ENCODE measurements around the gene NELFCD.

DNA sequence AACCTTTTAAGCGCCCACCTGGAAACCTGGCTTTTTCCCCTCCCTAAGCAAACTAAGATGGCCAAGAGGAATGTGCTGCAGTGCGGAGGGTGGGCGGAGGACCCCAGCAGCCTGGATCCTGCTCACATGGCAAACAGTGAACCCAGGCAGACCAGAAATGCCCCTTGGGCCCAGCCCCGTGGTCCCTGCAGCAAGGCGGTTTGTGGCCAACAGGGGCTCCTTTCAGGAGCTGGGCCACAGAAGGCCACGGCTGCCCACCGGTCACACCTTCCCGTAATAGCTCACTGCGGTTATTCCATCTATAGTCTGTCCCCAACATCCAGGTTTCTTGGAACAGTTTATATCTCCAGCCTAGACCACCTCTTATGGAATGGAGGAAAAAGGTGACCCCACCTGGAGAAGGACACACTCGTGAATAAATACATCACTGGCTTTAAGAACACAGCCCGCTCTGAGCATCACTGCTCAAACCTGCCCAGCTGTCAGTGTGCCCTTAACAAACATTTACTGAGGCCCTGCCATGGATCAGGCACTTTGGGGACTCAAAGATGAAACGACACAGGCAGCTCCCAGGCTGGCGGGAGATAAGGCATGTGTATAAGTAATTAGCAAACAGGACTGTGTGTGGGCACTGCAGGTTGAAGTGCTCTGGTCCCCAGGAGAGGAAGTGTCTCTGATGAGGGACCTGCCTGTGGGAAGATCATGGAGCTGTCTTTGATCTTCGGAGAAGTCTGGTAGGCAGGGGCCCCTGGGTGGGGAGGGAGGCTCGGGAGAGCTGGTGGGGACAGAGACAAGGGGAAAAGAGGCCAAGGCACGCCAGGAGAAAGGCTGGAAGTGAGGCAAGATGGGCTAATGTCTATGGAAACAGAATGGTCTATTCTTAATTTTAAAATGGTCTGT is 35.0 kb downstream of the NELFCD start:
- TF ChIP-seq, protein P1, sequence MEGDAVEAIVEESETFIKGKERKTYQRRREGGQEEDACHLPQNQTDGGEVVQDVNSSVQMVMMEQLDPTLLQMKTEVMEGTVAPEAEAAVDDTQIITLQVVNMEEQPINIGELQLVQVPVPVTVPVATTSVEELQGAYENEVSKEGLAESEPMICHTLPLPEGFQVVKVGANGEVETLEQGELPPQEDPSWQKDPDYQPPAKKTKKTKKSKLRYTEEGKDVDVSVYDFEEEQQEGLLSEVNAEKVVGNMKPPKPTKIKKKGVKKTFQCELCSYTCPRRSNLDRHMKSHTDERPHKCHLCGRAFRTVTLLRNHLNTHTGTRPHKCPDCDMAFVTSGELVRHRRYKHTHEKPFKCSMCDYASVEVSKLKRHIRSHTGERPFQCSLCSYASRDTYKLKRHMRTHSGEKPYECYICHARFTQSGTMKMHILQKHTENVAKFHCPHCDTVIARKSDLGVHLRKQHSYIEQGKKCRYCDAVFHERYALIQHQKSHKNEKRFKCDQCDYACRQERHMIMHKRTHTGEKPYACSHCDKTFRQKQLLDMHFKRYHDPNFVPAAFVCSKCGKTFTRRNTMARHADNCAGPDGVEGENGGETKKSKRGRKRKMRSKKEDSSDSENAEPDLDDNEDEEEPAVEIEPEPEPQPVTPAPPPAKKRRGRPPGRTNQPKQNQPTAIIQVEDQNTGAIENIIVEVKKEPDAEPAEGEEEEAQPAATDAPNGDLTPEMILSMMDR (IDR thresholded peaks at IDR 0.05), result no peak
- no peak for TF ChIP-seq POLR2A (IDR thresholded peaks at IDR 0.05)
